Measurements from ENCODE around the gene POLR3G.

- TF ChIP-seq, protein P1, sequence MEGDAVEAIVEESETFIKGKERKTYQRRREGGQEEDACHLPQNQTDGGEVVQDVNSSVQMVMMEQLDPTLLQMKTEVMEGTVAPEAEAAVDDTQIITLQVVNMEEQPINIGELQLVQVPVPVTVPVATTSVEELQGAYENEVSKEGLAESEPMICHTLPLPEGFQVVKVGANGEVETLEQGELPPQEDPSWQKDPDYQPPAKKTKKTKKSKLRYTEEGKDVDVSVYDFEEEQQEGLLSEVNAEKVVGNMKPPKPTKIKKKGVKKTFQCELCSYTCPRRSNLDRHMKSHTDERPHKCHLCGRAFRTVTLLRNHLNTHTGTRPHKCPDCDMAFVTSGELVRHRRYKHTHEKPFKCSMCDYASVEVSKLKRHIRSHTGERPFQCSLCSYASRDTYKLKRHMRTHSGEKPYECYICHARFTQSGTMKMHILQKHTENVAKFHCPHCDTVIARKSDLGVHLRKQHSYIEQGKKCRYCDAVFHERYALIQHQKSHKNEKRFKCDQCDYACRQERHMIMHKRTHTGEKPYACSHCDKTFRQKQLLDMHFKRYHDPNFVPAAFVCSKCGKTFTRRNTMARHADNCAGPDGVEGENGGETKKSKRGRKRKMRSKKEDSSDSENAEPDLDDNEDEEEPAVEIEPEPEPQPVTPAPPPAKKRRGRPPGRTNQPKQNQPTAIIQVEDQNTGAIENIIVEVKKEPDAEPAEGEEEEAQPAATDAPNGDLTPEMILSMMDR (IDR thresholded peaks at IDR 0.05) = no peak
- no peak for TF ChIP-seq POLR2A (IDR thresholded peaks at IDR 0.05)
Measured at GRCh38 chr5:90446961-90447360, 27.7 kb upstream of the POLR3G start.
